ENCODE measurements around the gene STK35.
A peak's percentile ranks its signal among the peaks of the same experiment; 100 is the strongest.

The STK35 gene

GRCh38 chr20:2089447-2089846 is 12.2 kb upstream of the STK35 start:
- no peak for TF ChIP-seq CTCF (IDR thresholded peaks at IDR 0.05; ENCODE audit: insufficient read depth, low read depth, low read length, missing control alignments)
- no peak for DNase-seq (ENCODE audit: low read depth)
- no peak overlapping the region for H3K4me3 ChIP-seq (ENCODE audit: low read length)

GRCh38 chr20:2093159-2093781 is 8.4 kb upstream of the STK35 start:
- peak; percentile 83 for TF ChIP-seq CTCF (IDR thresholded peaks at IDR 0.05; ENCODE audit: insufficient read depth, low read depth, low read length, missing control alignments)
- peak; percentile 59 for DNase-seq (ENCODE audit: low read depth)
- H3K4me3 ChIP-seq (ENCODE audit: low read length) = no peak overlapping the region

- H3K4me3 ChIP-seq (ENCODE audit: low read length) = no peak overlapping the region
- no peak for DNase-seq (ENCODE audit: low read depth)
- no peak for TF ChIP-seq CTCF (IDR thresholded peaks at IDR 0.05; ENCODE audit: insufficient read depth, low read depth, low read length, missing control alignments)
These were observed 7.7 kb upstream of the STK35 start for GRCh38 chr20:2093883-2094282.

- peak overlapping the region; percentile 64 for H3K4me3 ChIP-seq (ENCODE audit: low read length)
- DNase-seq (ENCODE audit: low read depth) = peak; percentile 95
- no peak for TF ChIP-seq CTCF (IDR thresholded peaks at IDR 0.05; ENCODE audit: insufficient read depth, low read depth, low read length, missing control alignments)
These were observed 398 bp downstream of the STK35 start for GRCh38 chr20:2101865-2102584.

DNA sequence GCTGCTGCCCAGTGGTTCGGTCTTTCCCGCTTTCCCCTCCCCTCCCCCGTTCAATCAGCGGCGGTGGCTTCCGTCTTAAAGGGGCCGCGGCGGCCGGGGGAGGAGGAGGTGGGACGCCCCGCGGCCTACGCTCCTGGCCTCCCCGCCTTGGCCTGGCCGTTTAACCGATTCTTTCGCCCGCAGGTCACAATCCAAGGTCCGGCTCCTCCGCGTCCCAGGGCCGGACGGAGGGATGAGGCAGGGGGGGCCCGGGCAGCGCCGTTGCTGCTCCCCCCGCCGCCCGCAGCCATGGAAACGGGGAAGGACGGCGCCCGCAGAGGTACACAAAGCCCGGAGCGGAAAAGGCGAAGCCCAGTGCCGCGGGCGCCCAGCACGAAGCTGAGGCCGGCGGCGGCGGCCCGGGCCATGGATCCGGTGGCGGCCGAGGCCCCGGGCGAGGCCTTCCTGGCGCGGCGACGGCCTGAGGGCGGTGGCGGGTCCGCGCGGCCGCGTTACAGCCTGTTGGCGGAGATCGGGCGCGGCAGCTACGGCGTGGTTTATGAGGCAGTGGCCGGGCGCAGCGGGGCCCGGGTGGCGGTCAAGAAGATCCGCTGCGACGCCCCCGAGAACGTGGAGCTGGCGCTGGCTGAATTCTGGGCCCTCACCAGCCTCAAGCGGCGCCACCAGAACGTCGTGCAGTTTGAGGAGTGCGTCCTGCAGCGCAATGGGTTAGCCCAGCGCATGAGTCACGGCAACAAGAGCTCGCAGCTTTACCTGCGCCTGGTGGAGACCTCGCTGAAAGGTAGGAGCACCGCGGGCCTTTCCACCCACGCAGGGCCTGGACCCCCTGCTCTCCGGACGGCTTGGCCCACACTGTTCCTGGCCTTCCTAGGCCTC is 1.2 kb downstream of the STK35 start:
- peak; percentile 91 for DNase-seq (ENCODE audit: low read depth)
- peak; percentile 23 for TF ChIP-seq CTCF (IDR thresholded peaks at IDR 0.05; ENCODE audit: insufficient read depth, low read depth, low read length, missing control alignments)
- H3K4me3 ChIP-seq (ENCODE audit: low read length) = peak overlapping the region; percentile 64

- peak overlapping the region; percentile 64 for H3K4me3 ChIP-seq (ENCODE audit: low read length)
- no peak for DNase-seq (ENCODE audit: low read depth)
- TF ChIP-seq CTCF (IDR thresholded peaks at IDR 0.05; ENCODE audit: insufficient read depth, low read depth, low read length, missing control alignments) = no peak
These were observed 2.0 kb downstream of the STK35 start for GRCh38 chr20:2103461-2104153.
